Hepatocyte (in vitro differentiated cells): Measurements from ENCODE around the gene B4GALNT4. TPM values are rescaled to one million over a fixed set of nuclear protein-coding genes. Genes with fewer than 3 reads are reported as not detected.
A peak's percentile ranks its signal among the peaks of the same experiment; 100 is the strongest.

Source experiments
- DNase-seq: peaks from one replicate; pipeline ENCODE4 v3.0.0-alpha.2; 2016; ENCODE audit warnings: low spot score
- H2AFZ ChIP-seq: fragments of 200-600 bp; sonication (generic); 2 replicates; pipeline ENCODE4 v1.6.0; 2016; ENCODE audit warnings: antibody characterized with exemption, mild to moderate bottlenecking
- H3K27ac ChIP-seq: fragments of 200-600 bp; sonication (generic); 2 replicates; pipeline ENCODE4 v1.5.1; 2016; ENCODE audit warnings: mild to moderate bottlenecking
- H3K27me3 ChIP-seq: fragments of 200-600 bp; sonication (generic); 2 replicates; pipeline ENCODE4 v1.6.1; 2016
- H3K36me3 ChIP-seq: fragments of 200-600 bp; sonication (generic); replicated peaks from 2 replicates; pipeline ENCODE4 v1.5.1; 2016; ENCODE audit warnings: low read depth; ENCODE audit not compliant: insufficient read depth
- H3K4me1 ChIP-seq: fragments of 200-600 bp; sonication (generic); 2 replicates; pipeline ENCODE4 v1.5.1; 2016; ENCODE audit warnings: mild to moderate bottlenecking, moderate library complexity; ENCODE audit not compliant: insufficient read depth
- H3K4me2 ChIP-seq: fragments of 200-600 bp; sonication (generic); 2 replicates; pipeline ENCODE4 v1.6.0; 2016
- H3K4me3 ChIP-seq: fragments of 200-600 bp; sonication (generic); 2 replicates; pipeline ENCODE4 v1.5.1; 2016; ENCODE audit warnings: mild to moderate bottlenecking
- H3K79me2 ChIP-seq: fragments of 200-600 bp; sonication (generic); 2 replicates; pipeline ENCODE4 v1.6.0; 2017; ENCODE audit warnings: mild to moderate bottlenecking
- H3K9me2 ChIP-seq: fragments of 200-600 bp; sonication (generic); replicated peaks from 2 replicates; pipeline ENCODE4 v1.6.0; 2017; ENCODE audit warnings: mild to moderate bottlenecking; ENCODE audit not compliant: insufficient read depth
- H3K9me3 ChIP-seq: fragments of 200-600 bp; sonication (generic); 2 replicates; pipeline ENCODE4 v1.5.1; 2016; ENCODE audit warnings: low read depth, mild to moderate bottlenecking
- H4K20me1 ChIP-seq: fragments of 200-600 bp; sonication (generic); 2 replicates; pipeline ENCODE4 v1.6.0; 2016; ENCODE audit warnings: mild to moderate bottlenecking; ENCODE audit not compliant: insufficient read depth, poor library complexity, severe bottlenecking
- EZH2 ChIP-seq: fragments of 200-600 bp; sonication (generic); IDR thresholded peaks from 2 replicates; pipeline ENCODE4 v1.6.1; 2016; ENCODE audit warnings: antibody characterized with exemption, mild to moderate bottlenecking, borderline replicate concordance
- EZH2phosphoT487 ChIP-seq: fragments of 200-600 bp; sonication (generic); IDR thresholded peaks from one replicate; pipeline ENCODE4 v1.6.1; 2018; ENCODE audit warnings: antibody characterized with exemption, mild to moderate bottlenecking, low read depth, moderate library complexity; ENCODE audit not compliant: unreplicated experiment, severe bottlenecking
- WGBS: methylation state at CpG from one replicate; pipeline ENCODE4 v1.1.6; 2016; ENCODE audit warnings: low lambda C conversion rate; ENCODE audit errors: missing lambda C conversion rate; 5-methylcytosine and 5-hydroxymethylcytosine counted together
- polyA plus RNA-seq: library from polyadenylated mRNA; unstranded; fragments of >200 nt; fragmentation: Nextera tagmentation; extraction: Ambion mirVana; gene quantifications from 2 replicates; pipeline ENCODE4 v1.2.1, GENCODE V29; 2016
- total RNA-seq: library from RNA; depleted of rRNA; stranded (reverse); fragments of >200 nt; gene quantifications from 2 replicates; pipeline ENCODE4 v1.2.3, GENCODE V29; 2014
- TF ChIP-seq, protein P1 (sequence below): fragments of 200-600 bp; sonication (generic); IDR thresholded peaks from 2 replicates; pipeline ENCODE4 v1.5.1; 2016; ENCODE audit warnings: antibody characterized with exemption, mild to moderate bottlenecking; ENCODE audit not compliant: poor library complexity

Gene B4GALNT4
- total and polyA plus RNA-seq, 2 experiments from 2014 or later: 30.0 to 38.8 TPM

DNA sequence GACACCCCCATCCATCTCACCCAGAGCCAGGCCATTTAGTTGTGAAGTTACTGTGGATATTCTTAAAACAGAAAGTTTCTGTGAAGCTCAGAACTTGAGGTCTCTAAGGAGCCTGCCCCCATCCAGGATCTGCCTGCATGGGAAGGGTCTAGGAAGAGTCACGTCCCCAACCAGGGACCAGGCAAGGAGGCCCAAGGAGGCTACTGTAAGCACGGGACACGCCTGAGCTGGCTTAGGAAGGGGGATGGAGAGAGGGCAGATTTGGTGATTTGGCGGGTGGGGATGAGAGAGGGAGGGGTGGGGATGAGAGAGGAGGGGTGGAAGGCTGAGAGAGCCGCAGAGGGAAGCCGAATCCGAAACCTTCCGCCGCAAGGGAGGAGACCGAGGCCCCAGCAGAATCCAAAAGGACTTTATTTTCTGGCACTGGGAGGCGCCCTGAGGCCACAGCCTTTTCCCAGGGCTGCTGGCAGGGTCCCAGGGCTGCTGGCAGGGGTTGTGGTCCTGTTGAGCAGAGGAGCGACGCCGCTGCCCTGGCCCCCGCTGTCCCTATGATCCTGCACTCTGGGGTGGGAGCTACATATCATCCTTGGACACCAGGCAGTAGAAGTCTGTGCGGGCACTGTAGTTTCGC is 36.1 kb downstream of the B4GALNT4 start:
- H3K27me3 ChIP-seq: no peaks in the 10 kb centered on the region
- no peaks in the 10 kb centered on the region for H3K36me3 ChIP-seq
- no peaks in the 10 kb centered on the region for H4K20me1 ChIP-seq
- no peaks in the 10 kb centered on the region for H3K79me2 ChIP-seq
- H3K4me3 ChIP-seq: no peak overlapping the region
- H3K27ac ChIP-seq: no peak overlapping the region
- H3K9me3 ChIP-seq: no peaks in the 10 kb centered on the region
- no peaks in the 10 kb centered on the region for H3K9me2 ChIP-seq
- peaks cover 11% of the 10 kb centered on the region for H3K4me1 ChIP-seq
- 92% methylated on average over 10 of the region's 17 CpGs for WGBS
- no peak overlapping the region for H2AFZ ChIP-seq
- TF ChIP-seq, protein P1, sequence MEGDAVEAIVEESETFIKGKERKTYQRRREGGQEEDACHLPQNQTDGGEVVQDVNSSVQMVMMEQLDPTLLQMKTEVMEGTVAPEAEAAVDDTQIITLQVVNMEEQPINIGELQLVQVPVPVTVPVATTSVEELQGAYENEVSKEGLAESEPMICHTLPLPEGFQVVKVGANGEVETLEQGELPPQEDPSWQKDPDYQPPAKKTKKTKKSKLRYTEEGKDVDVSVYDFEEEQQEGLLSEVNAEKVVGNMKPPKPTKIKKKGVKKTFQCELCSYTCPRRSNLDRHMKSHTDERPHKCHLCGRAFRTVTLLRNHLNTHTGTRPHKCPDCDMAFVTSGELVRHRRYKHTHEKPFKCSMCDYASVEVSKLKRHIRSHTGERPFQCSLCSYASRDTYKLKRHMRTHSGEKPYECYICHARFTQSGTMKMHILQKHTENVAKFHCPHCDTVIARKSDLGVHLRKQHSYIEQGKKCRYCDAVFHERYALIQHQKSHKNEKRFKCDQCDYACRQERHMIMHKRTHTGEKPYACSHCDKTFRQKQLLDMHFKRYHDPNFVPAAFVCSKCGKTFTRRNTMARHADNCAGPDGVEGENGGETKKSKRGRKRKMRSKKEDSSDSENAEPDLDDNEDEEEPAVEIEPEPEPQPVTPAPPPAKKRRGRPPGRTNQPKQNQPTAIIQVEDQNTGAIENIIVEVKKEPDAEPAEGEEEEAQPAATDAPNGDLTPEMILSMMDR: no peak
- TF ChIP-seq EZH2phosphoT487 (no peak), EZH2 (no peak)
- no peak for DNase-seq
- H3K4me2 ChIP-seq: peak overlapping the region; percentile 77

DNA sequence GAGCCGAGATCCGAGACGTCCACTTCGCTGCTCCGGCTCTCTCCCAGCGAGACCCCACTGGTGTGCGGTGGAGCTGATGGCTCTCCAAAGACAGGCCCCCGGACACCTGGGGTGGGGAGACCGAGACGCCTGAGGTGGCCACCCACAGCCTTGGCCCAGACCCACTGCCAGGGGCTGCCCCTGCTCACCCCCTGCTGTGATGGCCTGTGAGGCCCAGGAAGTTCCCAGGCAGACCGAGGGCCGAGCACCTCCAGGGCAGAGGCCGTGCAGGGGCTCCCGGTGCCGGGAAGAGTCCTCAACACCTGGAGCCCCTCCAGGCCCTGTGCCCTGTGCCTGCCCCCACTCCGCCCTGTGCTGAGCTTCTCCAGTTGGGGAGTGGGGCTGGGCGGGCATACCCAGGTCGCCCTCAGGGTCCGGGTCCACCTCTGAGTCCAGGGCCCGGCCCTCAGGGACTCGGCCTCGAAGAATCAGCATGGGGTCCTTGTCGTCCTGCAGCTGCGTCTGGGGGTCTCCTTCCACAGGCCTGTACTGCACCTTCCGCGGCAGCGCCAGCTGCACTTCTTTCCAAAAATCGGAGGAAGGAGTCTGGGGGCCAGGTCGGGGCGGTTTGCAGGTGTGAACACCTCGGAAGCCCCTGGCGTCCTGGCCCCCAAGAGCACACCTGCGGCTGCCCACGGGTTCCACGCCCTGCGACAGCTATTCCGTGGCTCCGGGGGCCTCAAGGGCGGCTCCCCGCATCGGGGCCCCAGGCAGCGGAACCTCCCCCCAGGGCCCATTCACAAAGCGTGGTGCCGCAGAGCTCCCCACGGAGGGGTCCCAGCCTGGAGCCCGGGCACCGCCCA is 36.9 kb downstream of the B4GALNT4 start:
- no peak for TF ChIP-seq EZH2
- no peak for TF ChIP-seq EZH2phosphoT487
- TF ChIP-seq, protein P1: no peak
- Histone ChIP-seq H3K79me2 (no peaks in the 10 kb centered on the region), H3K27ac (peak overlapping the region; percentile 63), H3K9me3 (no peaks in the 10 kb centered on the region), H3K4me3 (no peak overlapping the region), H2AFZ (peak overlapping the region; percentile 38), H4K20me1 (no peaks in the 10 kb centered on the region), H3K9me2 (no peaks in the 10 kb centered on the region), H3K4me1 (peaks cover 11% of the 10 kb centered on the region), H3K27me3 (no peaks in the 10 kb centered on the region), H3K36me3 (no peaks in the 10 kb centered on the region), H3K4me2 (peak overlapping the region; percentile 77)
- WGBS: 91% methylated on average over 41 of the region's 47 CpGs
- DNase-seq: no peak

DNA sequence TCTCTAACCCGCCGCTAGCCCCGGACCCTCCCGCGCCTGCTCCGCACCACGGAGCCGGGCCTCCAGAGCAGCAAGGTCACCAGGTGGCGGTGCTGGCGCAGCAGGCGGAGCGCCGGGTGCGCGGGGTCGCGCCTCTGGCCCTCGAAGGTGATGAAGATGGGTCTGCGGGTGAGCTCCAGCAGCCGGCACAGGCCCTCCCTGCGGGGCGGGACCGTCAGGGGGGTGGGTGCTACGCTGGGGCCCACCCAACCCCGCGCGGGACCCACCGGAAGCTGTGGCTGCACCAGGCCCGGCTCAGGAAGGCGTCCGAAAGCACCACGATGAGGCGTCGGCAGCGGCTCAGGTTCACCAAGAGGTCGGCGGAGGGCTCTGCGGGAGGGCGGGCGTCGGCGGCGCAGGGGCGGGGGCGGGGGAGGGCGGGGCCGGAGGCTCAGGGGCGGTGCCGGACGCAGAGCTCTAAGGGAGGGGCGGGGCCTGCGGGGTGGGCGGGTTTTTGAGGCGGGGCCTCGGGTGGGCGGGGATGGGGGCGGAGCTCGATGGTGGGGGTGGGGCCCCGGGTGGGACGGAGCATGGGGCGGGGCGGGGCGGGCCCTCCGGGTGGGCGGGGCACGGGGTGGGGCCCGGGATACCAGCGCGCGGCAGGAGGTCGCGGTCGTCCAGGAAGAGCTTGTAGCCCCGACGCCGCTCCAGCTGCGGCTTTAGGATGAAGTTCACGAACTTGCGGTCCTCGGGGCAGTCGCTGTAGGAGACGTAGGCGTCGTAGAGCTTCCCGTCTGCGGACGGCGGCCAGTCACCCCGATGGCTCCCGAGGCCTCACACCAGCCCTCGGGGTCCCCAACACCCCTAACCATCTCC is 37.7 kb downstream of the B4GALNT4 start:
- DNase-seq: peak; percentile 89
- 16% methylated on average over 46 of the region's 91 CpGs for WGBS
- no peaks in the 10 kb centered on the region for H4K20me1 ChIP-seq
- H3K36me3 ChIP-seq: no peaks in the 10 kb centered on the region
- no peaks in the 10 kb centered on the region for H3K9me2 ChIP-seq
- H3K27me3 ChIP-seq: no peaks in the 10 kb centered on the region
- H3K27ac ChIP-seq: peak overlapping the region; percentile 63
- no peak overlapping the region for H3K4me3 ChIP-seq
- no peaks in the 10 kb centered on the region for H3K79me2 ChIP-seq
- H3K9me3 ChIP-seq: no peaks in the 10 kb centered on the region
- H3K4me2 ChIP-seq: peak overlapping the region; percentile 77
- peaks cover 11% of the 10 kb centered on the region for H3K4me1 ChIP-seq
- peak overlapping the region; percentile 38 for H2AFZ ChIP-seq
- no peak for TF ChIP-seq EZH2
- TF ChIP-seq EZH2phosphoT487: no peak
- TF ChIP-seq, protein P1: peak; percentile 20
